Cardiac septum (tissue), 1 donor: ENCODE measurements around the gene KLK13. TPM values are rescaled to one million over a fixed set of nuclear protein-coding genes. Genes with fewer than 3 reads are reported as not detected.
A peak's percentile ranks its signal among the peaks of the same experiment; 100 is the strongest.

Experiments used
- DNase-seq: peaks from one replicate; pipeline ENCODE4 v3.0.0-alpha.2; 2020; ENCODE audit warnings: low spot score
- intact Hi-C: fragments of 100-400 bp; cut with DNase I; formaldehyde crosslinking; loops from one replicate; pipeline ENCODE4 v1.14.0; 2022
- total RNA-seq: library from RNA; stranded (reverse); fragmentation: NEBNext Ultra II Directional; extraction: Animal tissue kit (Norgen Biotek cat#: 25700); gene quantifications from one replicate; pipeline ENCODE4 v1.2.1, GENCODE V29; 2021
- donor health status: DM: no; HTN: no; CAD: no.

KLK13 gene
- total RNA-seq, 1 donor from 2014 or later = not detected

DNA sequence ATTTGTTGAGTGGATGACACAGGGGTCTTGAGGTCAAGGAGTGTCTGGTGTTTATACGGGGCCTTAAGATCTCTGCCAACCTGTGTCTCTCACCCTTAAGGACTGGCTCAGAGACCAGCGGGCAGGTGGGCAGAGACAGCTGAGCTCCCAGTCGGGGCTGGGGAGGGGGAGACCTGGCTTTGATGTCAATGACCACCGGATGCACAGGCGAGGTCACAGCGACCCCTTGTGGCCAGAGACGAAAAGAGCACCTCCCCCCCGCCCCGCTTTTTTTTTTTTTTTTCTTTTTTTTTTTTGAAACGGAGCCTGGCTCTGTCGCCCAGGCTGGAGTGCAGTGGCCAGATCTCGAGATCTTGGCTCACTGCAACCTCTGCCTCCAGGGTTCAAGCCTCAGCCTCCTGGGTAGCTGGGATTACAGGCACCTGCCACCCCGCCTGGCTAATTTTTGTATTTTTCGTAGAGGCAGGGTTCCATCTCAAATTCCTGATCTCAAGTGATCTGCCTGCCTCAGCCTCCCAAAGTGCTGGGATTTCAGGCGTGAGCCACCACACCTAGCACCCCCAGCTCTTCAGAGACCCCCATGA lies 29.9 kb upstream of the KLK13 start:
- intact Hi-C loops = loop anchor here (2.0 to 10.0 kb wide), 2 partner anchors 74 to 160 kb away; no protein-coding TSS in a partner anchor
- no peak for DNase-seq

DNA sequence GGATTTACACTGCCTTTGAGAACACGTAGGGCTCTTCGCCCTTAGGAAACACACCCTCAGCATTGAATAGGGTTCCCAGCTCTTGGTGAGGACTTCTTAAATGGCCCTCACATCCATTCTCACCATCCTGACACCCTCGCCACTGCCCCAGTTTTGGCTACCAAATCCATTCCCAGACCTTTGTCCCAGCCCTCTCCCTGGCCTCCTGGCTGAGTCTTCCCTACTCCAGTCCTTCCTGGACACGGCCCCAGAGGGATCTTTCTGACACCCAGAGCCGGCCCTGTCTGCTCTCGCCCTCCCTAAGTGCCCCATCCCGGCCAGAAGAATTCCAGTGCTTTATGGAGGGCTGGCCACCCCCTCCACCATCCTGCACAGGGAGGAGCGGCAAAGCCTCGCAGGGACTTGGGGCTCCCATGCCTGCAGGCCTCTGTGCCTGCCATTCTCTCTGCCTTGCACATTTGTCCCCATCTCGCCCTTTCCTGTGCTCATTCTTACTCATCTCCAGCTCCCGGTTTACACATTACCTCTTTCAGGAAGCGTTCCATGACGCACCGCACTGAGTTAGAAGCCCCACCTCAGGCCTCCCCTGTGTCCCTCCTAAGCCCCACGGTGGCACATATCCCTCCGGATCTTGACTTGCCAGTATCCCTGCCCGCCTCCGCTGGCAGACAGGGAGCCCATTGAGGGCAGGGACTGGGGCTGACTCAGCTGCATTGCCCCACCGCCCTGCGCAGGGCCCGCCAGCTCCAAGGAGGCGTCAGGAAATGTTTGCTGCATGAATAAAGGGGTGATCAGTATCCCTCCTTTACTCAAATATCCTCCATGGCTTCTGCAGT lies 28.8 kb upstream of the KLK13 start:
- intact Hi-C loops = loop anchor here (2.0 to 10.0 kb wide), 2 partner anchors 73 to 159 kb away; no protein-coding TSS in a partner anchor
- DNase-seq = no peak

DNA sequence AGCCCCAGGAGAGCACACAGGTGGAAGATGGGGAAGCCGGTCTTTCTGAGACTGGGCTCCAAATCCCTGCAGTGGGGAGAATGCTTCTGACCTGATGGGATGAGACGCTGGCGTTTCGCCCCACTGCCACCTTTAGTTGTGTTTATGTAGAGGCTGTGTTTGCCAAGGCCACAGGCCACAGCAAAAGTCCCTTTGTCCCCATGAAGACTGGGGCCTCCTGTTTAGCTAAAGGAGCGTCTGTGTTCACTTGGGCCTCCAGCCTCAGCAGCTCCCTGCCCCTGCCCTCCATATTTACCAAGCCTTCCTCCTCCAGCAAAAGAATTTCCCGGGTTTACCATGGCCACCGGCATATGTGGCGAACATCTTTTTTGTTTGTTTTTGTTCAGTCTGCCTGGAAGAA lies 28.2 kb upstream of the KLK13 start:
- DNase-seq = peak; percentile 68
- intact Hi-C loops = loop anchor here (10.0 kb wide), 1 partner anchor 158 kb away; no protein-coding TSS in a partner anchor

DNA sequence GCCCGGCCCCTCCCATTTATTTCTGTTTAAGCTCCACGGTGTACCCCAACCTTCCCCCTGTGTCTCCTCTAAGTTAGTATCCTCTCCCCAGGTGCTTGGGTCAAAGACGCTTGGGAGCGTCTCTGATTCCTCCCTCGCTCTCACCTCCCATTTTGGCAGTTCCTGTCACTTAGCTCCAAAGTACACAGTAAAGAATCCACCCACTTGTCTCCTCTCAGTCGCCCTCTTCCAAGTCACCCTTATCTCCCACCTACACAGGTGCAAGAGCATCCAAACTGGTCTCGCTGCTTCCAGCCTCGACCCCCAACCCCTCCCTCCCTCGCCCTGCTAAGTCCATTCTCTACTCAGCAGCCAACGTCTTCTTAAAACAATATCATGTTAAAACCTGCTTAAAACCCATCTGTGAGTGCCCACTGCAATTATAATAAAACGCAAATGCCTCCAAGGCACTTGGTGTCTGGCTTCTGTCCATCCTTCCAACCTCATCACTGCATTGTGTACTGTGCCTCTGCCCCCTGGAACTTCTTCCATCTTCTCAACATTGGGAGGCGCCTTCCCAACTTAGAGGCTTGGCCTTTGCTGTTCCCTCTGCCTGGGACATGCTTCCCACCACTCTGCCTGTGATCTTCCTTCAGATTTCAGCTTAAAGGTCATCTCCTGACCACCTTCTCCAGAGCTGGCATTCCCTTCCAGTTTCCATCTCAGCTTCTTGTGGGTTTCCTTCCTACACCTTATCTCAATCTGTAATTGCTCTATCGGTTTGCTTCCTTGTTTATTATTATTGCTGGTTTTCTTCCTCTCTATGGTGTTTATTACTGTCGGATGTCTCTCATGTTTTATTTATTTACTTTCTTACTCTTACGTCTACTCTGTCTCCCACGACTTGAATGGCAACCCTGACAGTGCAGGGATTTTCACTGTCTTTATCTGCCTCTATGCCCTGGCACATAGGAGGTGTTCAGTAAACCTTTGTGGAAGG lies 27.3 kb upstream of the KLK13 start:
- intact Hi-C loops = loop anchor here (10.0 kb wide), 1 partner anchor 157 kb away; no protein-coding TSS in a partner anchor
- peak; percentile 33 for DNase-seq

DNA sequence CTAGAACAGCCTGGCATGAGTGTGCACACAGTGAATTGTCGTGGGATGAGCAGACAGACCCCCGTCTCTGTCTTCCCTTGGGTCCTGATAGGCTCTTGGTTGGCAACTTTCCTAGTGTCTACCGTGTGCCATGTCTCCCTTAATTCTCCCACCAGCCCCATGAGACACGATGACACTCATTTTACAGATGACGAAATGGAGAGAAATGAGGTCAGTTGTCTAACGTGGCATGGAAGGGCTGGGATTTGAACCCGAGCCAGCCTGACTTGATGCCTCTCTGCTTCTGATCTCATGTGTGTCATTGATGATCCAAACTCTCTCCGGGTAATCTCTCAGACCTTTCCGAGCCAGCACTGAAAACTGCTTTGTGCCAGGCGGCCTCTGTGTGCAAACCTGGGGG lies 26.2 kb upstream of the KLK13 start:
- no peak for DNase-seq
- intact Hi-C loops = loop anchor here (10.0 kb wide), 1 partner anchor 156 kb away; no protein-coding TSS in a partner anchor

DNA sequence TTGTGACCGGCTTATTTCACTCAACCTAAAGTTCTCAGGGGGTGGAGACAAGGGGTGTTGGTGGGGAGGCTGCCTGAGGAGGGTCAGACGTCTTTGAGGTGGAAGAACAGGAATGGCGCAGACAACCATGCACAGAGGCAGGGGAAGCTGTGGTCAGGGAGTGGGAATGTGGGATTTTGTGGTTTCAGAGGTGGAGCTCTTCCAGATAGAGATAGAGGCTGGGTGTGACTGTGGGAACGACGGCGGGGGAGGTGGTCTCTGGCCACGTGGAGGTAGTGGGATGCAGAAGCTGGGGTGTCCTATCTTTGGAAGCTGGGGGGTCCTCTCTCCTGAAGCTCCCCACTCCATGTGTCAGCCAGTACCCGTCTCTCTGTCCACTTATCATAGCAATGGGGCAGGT lies 25.6 kb upstream of the KLK13 start:
- intact Hi-C loops = loop anchor here (10.0 kb wide), 1 partner anchor 156 kb away; no protein-coding TSS in a partner anchor
- DNase-seq = no peak

DNA sequence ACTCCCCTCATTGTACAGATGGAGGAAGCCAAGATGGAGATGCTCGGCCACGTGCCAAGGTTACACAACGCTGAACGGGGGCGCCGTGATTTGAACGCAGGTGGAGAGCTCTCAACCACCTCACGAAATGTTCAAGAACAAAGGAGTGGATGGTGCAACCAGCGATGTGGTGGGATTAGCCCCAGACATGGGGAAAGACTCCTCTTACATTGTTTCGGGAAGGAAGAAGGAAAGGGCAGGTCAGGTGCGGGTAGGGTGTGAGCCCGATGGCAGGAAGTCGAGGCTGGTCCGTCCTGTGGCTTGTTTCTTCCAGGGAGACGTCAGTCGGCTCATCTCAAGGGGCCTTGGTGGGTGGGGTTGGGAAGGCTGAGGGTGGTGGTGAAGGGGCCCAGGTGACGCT lies 24.9 kb upstream of the KLK13 start:
- intact Hi-C loops = loop anchor here (10.0 kb wide), 1 partner anchor 155 kb away; no protein-coding TSS in a partner anchor
- DNase-seq = no peak

DNA sequence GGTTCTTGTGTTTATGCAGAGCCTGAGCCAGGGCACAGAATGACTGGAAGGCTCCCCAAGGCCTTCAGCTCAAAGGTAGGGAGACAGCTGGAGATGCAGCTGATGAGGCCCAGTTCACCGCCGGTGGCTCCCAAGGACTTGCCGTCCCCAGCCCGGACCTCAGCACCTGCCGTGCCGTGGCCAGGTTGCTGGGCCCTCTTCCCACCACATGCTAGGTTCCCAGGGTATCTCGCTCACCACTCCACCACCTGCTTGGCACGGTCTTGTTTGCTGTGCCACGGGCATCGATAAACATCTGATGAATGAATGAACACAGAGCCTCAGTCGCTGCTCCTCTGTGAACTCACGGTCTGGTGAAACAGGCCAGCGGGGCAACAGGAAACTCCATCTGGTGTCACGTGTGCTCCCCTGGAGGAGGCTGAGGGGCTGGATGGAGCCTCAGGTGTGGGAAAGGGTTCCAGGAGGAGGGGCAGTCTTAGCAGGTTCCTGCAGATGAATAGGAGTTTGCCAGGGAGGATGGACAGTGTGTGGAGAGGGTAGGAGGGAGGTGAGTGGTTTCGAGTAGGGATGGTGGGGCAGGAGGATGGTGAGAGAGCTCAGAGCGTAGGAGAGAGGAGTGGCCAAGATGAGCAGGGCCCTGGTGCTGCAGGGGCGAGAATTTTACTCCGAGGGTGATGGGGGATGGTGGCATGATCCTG lies 21.4 kb upstream of the KLK13 start:
- intact Hi-C loops = no loop called here
- no peak for DNase-seq

DNA sequence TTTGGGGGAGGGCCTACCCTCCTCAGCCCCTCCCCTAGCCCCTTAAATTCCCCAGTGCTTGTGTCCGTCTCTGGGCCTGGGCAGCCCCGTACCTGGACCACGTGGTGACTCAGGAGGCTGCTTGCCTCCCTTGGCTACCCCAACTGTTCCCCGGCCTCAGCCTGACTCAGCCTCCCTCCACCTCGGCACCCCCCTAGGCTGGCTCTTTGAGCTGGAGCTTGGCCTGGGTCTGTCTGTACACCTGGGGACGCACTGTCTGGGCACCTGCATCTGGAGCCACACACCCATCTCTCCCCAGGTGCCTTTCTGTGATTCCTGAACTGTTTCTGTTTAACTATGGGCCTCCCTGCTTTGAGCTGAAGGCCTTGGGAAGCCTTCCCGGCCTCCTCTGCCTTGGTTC lies 19.6 kb upstream of the KLK13 start:
- DNase-seq = no peak
- intact Hi-C loops = no loop called here

DNA sequence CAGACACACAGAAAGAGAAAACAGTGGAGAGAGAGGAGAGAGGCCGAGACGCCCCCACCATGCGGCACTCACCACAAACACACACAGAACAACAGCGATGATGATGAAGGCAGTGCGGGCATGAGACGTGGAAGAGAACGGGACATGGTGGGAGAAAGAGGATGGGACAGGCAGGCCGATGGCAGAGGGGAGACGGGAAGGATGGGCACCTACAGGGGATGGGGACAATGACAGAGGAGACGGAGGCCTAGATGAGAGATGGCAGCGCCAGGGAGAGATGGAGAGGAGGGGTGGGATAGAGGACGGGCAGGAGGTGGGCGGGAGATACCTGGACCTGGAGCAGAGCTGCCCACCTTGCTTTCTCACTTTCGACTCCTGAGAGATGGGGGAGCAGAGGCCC lies 18.9 kb upstream of the KLK13 start:
- intact Hi-C loops = no loop called here
- DNase-seq = no peak

DNA sequence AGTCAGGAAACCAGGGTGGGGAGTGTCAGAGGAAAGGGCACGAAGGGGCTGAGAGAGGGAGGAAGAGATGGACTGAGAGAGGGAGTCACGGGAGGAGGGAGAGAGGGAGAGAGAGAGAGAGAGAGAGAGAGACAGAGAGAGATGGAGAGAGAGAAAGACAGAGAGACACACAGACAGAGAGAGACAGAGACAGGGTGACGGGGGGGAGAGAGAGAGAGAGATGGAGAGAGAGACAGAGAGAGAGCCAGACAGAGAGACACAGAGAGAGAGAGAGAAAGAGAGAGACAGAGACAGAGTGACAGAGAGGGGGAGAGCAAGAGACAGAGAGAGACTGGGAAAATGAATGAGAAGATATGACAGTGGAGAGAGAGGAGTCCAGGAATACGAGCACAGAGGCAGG lies 18.3 kb upstream of the KLK13 start:
- intact Hi-C loops = no loop called here
- no peak for DNase-seq

DNA sequence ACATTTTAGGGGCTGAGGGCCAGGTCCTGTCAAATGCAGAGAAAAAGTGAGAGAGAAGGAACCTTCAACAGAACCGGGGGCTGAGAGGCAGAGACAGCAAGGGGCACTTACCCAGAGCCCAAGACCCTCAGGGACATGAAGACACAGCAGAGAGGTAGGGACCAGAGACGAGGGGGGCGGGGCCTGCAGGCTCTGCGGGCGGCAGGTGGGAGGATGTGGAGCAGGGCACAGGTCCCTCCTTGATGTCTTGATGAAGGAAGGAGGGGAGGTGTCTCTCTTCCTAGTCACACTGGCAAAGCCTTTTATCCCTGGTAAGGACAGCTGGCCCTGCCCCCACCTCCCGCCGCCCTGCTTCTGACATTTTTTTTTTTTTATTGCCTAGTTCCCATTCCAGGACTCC lies 17.7 kb upstream of the KLK13 start, which contains the start of gene KLK14:
Gene KLK14 (minus strand): TSS at position 277 of the 400 bp plus-strand sequence. CDS start 273 bp downstream, at position 4.
- DNase-seq = no peak
- intact Hi-C loops = no loop called here

DNA sequence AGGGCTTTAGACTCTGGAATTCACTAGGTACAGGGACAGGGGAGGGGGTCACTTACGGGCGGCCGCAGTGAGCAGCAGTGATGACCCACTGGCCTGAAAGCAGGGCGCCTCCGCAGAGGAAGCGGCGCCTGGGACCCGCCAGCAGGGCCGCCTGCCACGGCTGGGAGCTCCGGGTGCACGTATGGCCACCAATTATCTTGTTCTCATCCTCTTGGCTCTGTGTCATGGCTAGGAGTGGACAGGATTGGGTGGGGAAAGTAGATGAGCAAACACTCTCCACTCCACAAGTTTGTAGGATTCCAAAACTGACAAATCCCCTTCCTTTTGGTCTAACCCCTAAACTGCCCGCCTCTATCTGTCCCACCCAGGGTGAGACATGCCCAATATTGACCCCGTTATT lies 16.6 kb upstream of the KLK13 start:
- intact Hi-C loops = no loop called here
- DNase-seq = no peak

DNA sequence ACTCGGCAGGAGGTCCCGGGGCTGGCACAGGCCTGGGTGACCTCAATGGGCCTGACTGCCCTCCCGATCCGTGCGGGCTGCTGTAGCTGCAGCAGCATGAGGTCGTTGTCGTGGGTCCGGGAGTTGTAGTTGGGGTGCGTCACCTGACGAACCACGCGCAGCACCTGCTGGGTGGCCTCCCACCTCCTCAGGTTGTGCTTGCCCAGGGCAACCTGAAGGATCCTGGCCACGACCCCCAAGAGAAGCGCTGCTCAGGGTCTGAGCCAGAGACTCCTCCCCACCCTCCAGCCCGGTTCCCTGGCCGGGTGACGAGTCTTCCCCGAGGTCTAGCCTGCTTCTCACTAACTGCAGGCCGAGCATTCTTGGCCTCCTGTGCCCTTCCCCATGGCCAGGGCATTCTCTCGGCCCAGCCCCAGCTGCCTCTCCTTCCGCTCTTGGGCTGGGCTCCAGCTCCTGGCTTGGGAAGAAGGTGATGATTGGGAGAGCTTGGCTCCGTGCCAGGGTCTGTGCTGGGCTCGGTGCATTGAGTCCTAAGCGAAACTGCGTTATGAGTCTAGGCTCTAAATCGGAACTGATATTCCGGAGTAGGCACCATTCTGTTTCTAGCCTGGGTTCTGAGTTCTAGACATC lies 14.7 kb upstream of the KLK13 start:
- intact Hi-C loops = no loop called here

DNA sequence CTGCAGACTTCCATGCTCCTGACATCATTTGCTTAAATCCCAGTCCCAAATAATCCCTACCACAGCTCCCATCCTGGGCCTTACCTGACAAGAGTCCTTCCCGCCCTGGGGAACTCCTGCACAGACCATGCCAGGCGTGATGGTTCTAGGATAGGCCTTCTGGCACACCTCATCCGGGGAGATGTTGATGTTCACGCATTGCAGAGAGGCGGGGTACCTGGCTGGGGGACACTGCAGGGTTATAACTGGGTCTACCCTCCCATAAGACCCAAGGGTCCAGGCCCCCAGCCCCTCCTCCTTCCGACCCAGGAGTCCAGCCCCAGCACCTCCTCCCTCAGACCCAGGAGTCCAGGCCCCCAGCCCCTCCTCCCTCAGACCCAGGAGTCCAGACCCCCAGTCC lies 13.8 kb upstream of the KLK13 start:
- intact Hi-C loops = no loop called here

More for the DNA sequence above, 14.7 kb upstream of the KLK13 start:
- DNase-seq = no peak

DNA sequence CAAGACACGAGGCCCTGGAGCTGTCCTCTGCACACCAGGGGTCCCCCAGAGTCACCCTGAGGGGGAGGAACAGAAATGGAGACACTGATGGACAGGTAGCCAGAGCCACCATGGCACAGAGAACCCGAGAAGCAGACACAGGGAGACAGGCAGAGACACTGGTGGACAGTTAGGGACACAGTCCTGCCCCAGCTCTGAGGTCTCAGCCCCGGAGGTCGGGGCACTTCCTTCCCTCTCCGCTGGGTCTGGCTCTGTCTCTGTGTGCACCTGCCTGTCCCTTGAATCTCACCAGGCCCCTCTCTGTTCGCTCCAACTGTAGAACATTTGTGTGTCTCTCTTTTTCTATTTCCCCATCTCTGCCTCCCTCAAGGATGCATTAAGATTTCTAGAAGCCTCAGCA lies 13.2 kb upstream of the KLK13 start:
- DNase-seq = no peak
- intact Hi-C loops = no loop called here

More for the DNA sequence above, 13.8 kb upstream of the KLK13 start:
- DNase-seq = no peak

DNA sequence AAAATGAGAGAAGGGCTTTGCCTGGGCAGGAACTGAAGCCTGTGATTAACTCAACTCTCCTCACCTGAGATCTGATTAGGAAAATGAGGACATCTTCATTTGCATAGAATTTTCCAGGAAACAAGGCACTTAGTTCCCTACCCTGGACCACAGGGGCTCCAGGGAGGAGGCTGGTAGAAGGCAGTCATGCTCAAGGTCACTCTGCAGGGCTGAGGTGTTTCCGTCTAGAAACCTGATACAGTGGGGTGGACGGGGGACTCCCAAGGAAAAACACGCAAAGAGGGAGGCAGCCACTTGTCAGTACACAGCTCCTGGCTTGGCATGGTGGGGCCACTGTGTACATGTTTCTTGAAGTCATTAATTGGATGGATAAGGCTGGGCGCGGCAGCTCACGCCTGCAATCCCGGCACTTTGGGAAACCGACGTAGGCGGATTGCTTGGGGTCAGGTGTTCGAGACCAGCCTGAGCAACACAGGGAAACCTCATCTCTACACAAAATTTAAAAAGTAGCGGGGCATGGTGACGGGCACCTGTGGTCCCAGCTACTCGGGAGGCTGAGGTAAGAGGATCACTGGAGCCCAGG lies 11.8 kb upstream of the KLK13 start:
- intact Hi-C loops = no loop called here

DNA sequence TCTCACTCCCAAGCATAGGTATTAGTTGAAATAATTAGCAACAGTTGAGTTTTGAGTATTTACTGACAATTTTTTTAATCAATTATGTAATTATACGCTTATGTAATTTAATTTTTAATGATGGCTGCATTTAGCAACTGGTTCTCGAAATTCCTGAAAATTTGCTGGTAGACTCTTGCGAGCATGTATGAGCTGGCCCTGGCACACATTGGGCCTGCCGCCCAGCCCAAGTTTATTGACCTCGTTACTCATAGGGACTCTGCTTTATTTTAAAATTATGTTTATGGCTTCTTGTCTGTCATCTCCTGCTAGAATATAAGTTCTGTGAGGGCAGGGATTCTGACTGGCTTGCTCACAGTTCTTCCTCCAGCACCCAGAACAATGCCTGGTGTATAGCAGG lies 11.1 kb upstream of the KLK13 start:
- no peak for DNase-seq
- intact Hi-C loops = no loop called here

More for the DNA sequence above, 11.8 kb upstream of the KLK13 start:
- no peak for DNase-seq
